GM12873 (cell line): Measurements from ENCODE around the gene SPNS2.
A peak's percentile ranks its signal among the peaks of the same experiment; 100 is the strongest.

Experiments
- TF ChIP-seq, protein P1 (sequence below): IDR thresholded peaks from 2 replicates; pipeline ENCODE4 v1.5.1; 2012; ENCODE audit warnings: low read depth, mild to moderate bottlenecking, moderate library complexity, low read length, control low read depth; ENCODE audit not compliant: insufficient read depth; ENCODE audit errors: missing control alignments

SPNS2 gene

GRCh38 chr17:4559139-4559791 is 60.6 kb downstream of the SPNS2 start:
- TF ChIP-seq, protein P1, sequence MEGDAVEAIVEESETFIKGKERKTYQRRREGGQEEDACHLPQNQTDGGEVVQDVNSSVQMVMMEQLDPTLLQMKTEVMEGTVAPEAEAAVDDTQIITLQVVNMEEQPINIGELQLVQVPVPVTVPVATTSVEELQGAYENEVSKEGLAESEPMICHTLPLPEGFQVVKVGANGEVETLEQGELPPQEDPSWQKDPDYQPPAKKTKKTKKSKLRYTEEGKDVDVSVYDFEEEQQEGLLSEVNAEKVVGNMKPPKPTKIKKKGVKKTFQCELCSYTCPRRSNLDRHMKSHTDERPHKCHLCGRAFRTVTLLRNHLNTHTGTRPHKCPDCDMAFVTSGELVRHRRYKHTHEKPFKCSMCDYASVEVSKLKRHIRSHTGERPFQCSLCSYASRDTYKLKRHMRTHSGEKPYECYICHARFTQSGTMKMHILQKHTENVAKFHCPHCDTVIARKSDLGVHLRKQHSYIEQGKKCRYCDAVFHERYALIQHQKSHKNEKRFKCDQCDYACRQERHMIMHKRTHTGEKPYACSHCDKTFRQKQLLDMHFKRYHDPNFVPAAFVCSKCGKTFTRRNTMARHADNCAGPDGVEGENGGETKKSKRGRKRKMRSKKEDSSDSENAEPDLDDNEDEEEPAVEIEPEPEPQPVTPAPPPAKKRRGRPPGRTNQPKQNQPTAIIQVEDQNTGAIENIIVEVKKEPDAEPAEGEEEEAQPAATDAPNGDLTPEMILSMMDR = no peak

GRCh38 chr17:4559966-4560365 is 61.3 kb downstream of the SPNS2 start:
- TF ChIP-seq, protein P1 = no peak

GRCh38 chr17:4560421-4560820 is 61.7 kb downstream of the SPNS2 start, which contains the start of gene GGT6:
GGT6 (minus strand) TSS chr17:4560577; CDS start chr17:4560521, 56 bp downstream.
- TF ChIP-seq, protein P1 = no peak

DNA sequence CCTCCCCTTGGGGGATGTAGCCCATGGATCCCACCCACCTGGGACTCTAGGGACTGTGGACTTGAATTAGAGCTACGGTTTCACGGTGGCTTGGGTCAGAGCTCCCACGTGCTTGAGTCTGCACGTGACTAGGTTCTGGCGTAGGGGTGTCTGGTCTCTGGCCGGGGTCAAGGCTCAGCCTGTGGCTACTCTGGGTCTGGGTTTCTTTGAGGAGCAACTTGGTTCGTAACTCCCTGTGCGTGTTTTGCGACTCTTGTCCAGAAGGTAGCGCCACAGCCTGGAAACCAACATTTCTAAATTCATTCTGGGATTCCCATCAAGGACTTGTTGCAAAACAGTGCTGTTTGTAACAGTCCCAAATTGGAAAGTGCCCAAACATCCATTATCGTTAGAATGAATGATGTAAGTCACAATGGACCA is 62.2 kb downstream of the SPNS2 start:
- TF ChIP-seq, protein P1 = no peak

DNA sequence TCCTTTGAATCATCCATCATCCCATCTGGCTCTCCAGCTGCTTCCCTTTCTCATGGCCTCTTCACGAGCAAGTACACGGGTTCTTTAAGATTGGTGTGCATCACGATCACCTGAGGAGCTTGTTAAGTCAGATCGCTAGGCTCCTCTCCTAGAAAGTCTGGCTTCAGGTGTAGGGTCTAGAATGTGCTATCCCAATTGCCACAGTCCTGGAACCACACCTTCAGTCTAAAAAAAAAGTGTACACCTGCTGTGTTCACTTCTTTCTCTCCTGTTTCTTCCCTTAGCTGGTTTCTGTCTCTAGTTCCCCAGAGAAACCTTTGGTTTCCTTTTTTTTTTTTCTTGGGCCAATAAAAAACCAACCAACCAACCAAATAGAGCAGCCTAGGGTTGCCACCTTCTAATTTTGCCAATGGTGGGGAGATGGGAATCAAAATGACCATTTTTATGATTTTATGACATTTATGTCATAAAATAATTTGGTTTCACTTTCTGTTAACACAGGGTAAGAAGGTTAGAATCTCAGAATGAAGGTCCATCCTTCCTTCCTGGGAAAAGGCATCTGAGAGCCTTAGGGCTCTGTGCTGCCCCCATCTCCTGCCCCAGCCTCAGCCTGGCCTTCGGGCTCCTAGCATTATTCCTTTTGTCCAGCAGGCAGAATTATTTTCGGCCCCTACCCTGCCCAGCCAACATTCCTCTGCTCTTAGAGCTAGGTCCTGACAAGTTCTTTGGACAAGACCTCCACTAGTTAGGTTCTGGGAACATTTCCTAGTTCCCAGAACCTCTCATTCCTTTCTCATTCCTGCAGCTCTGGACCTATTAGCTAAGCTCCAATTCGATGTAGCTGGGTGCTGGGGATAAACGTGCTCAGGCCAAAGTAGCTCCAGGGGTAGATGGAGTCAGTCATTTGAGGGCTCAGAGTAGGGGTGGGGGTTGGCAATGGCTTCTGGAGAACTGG is 63.6 kb downstream of the SPNS2 start:
- TF ChIP-seq, protein P1 = no peak

DNA sequence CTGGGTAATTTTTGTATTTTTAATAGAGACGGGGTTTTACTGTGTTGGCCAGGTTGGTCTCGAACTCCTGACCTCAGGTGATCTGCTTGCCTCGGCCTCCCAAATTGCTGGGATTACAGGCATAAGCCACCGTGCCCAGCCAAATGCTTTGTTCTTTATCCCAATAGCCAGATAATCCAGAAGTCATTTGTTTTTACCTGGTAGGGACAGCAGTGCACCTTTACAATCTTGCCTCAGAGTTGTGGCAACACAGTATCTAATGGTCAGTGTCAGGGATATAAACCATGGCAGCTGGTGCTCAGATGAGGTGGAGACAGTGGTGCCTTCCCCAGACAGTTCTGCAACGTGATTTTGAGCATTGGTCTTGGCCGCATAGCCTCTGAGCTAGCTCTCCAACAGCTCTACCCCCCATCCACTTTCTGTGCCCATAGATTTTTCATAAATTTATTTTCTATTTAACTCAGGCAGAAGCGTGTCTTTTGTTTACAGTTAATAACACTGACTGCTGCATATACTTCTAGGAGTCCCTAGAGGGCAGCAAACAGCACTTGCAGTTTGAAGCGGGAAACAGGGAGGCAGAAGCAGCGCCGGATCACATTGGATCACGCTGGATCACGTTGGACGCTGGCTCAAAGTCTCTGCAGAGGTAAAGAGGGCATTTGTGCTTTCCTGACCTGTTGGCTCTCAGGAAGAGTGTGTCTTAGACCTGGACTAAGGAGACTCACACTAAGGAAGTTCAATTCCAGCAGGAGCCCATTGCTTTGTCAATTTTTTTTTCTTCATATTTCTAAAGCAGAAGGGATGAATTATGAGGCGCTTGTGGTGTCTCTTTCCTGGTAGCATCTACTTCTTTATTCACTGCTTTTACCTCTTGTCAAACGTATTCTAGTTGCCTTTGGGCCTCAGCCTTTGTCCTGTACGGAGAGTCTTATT is 66.8 kb downstream of the SPNS2 start:
- TF ChIP-seq, protein P1 = peak; percentile 84

- TF ChIP-seq, protein P1 = peak; percentile 78
These were observed 68.1 kb downstream of the SPNS2 start for GRCh38 chr17:4566785-4567184.
